Fibroblast of upper back skin (primary cell): ENCODE data around the gene NYAP1.
"Not testable (repeated sequence)": the region's sequence is repeated elsewhere in the genome, so short reads cannot be mapped to it uniquely, and the experiment has no call there.

Source experiments
- DNase-seq: peaks from one replicate; pipeline ENCODE4 v3.0.0-alpha.2; 2013

NYAP1 gene

DNA sequence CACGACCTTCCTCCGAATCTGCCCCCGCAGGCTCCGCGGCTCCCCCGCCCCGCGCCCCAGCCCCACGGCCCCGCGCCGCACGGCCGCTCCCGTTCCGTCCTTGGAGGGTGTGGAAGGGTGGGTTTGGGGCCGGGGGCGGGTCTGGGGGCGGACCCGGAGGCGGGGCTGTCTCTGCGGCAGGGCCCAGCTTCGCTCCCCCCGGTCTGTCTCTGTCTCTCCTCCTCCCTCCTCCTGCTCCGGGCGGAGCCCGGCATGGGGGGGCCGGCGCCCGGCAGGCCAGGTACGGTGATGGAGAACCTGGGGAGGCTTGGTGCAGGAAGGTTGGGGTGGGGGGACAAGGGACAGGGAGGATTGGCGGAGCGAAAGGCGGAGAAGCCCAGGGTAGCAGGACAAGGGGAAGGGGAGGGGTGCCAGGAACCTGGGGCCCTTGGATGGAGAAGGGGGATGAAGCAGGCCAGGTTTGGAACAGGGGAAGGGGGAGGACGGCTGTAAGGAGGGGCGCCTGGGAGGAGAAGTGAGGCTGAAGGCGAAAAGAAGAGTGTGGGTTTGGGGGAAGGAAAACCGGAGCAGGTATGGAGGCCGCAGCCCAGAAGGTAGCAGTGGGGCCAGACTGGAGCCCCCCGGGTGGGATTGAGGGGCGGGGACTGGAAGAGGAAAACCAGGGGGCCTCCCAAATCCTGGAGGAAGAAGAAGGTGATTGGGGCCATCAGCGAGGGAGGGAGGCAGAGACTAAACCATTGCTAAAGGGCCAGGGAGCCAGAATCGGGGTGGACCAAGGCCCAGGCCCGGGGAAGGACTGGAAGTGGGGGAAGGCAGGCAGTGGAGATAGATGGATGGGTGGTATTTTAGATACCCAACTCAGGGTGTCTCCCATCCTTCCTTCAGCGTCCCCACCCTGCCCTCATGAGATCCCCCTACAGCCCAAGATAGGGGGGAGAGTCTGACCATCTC is at the start of gene NYAP1:
Gene NYAP1, plus strand, starts transcription at position 206 of the 951 bp plus-strand sequence. CDS start 1,385 bp downstream, outside the sequence.
- DNase-seq: peak; percentile 59

DNA sequence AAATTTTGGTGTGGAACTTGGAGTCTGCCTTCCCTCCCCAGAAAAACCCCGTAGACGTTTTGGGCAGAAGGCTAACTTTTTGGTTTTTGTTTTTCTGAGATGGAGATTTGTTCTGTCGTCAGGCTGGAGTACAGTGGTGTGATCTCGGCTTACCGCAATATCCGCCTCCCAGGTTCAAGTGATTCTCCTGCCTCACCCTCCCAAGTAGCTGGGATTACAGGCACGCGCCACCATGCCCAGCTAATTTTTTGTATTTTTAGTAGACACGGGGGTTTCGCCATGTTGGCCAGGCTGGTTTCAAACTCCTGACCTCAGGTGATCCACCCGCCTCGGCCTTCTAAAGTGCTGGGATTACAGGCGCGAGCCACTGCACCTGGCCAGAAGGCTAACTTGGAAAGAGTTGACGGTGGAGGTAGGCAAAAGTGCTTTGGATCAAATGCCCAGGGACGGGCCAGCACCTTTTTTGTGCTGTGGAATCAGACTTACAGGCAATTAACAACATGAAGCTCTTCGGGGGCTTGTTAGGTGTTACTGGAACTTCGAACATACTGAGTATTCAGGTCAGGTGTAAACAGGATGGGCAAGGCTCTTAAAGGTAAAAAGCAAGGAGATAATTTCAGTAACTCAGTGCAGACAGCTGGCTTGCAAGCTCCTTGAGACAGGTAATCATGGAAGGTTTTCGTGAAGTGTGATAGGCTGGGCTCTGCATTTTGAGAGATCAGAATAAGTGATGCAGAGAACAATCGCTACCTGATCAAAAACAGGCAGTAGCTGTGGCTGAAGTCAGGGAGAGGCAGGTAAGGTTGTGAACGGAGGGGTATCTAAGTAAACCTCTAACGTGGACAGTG is 49.2 kb upstream of the NYAP1 start:
- DNase-seq: no peak

DNA sequence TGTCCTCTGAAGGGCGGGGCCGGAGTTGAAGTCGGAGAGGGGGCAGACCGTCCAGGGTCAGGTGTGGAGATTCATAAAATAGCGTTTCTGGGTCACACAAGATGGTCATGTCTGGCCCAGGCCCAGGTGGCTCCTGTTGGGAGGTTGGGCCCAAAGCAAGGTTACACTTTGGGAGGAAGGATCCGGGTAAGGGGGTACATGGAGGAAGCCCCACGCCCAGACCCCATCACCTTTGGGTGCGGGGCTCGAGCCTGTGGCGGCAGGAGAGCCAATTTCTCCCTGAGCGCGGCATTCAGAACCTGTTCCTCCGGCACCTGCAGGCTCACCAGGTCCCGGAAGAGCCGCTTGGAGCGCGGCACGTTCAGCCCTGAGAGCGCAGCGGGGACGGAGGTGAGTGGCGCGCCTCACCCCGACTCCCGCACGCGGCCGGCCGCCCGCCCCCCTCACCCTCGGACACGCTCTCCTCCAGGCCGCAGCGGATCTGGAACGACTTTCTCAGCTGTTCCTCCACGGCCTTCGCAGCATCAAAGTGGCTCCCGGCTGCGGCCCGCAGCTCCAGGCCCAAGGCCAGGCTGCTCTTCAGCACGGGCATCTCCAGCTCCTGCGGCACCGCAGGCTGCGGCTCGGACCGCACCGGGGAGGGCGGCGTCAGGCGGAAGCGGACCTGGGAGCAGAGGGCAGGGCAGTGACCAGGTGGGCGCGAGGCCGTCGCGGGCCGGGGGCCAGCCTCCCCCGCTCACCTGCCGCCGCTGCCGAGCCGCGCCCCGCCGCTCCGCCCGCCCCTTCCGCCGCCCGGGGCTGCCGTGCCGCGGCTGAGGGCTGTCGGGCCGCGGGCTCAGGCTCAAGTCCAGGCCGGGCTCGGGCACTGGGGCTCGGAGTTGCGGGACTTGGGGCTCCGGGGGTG is 48.1 kb upstream of the NYAP1 start:
- DNase-seq: no peak

DNA sequence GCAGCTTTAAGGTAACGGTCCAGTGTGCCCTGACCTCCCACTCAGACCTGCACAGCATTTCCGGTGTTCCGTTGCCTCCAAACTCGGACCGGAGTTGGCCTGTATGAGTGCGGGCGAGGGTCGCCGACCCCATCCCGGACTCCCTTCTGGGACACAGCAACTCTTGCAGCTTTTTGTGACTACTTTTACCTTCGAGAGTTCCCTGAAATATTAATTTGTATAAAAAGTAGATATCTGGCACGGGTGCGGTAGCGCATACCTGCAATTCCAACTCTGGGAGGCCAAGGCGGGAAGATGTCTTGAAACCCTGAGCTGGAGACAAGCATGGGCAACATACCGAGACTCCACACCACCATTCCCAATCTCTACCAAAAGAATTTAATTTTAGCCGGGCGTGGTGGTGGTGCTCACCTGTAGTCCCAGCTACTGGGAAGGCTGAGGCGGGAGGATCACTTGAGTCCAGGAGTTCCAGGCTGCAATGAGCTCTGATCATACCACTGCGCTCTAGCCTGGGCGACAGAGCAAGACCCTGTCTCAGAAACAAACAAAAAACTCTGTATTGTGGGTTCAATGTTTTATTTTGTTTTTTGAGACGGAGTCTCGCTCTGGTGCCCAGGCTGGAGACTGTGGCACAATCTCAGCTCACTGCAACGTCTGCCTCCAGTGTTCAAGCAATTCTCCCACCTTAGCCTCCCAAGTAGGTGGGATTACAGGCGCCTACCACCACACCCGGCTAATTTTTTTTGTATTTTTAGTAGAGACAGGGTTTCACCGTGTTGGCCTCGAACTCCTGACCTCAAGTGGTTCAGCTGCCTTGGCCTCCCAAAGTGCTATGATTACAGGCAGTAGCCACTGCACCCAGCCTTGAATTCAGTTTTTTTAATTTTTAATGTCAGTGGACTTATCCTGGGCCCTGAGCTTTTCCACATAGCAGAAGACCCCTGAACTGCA is 46.3 kb upstream of the NYAP1 start:
- DNase-seq: no peak

GRCh38 chr7:100438172-100438571 is 45.6 kb upstream of the NYAP1 start:
- no peak for DNase-seq

- DNase-seq: not testable (repeated sequence)
Observed at GRCh38 chr7:100438731-100439130, 45.0 kb upstream of the NYAP1 start.

DNA sequence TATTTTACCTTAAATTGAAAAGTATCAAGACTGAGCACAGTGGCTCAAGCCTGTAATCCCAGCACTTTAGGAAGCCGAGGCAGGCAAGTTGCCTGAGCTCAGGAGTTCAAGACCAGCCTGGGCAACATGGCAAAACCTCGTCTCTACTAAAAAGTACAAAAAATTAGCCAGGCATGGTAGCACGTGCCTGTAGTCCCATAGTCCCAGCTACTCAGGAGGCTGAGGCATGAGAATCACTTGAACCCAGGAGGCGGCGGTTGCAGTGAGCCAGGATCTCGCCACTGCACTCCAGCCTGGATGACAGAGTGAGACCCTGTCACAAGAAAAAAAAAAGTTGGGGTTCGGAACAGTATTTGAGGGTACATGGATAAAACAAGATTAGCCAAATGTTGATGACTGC is 44.5 kb upstream of the NYAP1 start:
- not testable (repeated sequence) for DNase-seq

DNA sequence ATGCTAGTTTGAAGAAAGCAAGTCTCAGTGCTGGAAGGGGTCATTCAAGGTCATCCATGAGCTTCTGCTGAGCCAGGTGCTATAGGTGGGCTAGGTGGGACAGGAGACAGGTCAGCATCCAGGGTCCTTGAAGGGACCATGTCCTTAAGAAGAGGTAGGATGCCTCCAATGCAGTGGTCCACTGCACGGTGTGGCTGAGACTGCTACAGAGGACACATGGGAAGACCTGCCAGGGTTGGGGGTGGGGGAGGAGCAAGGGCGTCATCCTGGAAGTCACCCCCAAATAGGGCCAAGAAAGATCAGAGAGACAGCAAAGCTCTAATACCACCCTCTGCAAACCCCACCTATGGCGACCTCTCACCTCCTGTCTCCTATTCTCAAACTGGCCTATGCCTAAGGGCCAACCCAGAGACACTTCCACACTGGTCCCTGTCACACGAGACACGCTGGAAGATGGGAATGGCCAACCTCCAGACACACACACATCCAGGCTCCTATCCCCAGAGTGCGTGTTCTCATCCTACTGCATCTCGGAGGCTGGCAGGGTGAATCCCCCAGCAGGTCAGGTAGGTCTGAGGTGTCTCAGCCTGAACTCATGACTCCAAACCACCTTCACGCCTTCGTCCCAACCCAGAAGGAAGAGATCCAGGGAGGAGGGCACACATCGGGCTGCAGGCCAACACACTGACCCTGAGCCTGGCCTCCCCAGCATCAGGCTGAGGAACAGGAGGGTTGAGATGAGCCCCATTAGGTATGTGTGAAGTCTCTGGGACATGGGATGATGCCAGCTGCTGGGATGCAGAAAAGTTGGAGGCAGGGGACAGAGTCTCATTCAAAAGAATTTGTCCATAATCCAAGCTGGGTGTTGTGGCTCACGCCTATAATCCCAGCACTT is 41.8 kb upstream of the NYAP1 start:
- DNase-seq: no peak

GRCh38 chr7:100443096-100443840 is 40.5 kb upstream of the NYAP1 start:
- no peak for DNase-seq

- DNase-seq: peak; percentile 36
Observed at GRCh38 chr7:100444311-100445278, 39.1 kb upstream of the NYAP1 start.

DNA sequence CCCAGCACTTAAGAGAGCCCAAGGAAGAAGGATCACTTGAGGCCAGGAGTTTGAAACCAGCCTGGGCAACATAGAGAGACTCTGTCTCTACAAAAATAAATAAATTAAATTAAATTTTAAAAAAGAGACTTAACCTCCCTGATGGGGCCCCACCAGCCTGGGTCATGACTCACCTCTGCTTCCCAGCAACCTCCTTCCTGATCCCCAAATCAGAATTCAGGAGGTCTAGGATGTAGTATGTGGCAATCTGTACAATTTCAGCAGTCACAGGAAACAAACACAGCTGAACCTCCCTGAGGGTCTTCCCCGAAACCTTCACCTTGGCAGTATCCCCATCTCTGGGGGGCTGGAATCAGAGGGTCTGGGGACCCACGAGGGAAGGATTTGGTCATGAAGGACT is 37.7 kb upstream of the NYAP1 start:
- DNase-seq: peak; percentile 46

DNA sequence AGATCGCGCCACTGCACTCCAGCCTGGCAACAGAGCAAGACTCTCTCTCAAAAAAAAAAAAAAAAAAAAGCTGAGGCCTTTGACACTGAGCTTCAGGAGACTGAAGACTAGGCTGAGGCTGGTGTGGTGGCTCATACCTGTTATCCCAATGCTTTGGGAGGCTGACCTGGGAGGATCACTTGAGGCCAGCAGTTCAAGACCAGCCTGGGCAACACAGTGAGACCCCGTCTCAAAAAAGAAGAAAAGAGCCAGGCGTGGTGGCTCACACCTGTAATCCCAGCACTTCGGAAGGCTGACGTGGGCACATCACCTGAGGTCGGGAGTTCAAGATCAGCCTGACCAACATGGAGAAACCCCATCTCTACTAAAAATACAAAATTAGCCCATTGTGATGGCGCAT is 36.4 kb upstream of the NYAP1 start:
- not testable (repeated sequence) for DNase-seq

GRCh38 chr7:100449190-100449795 is 34.4 kb upstream of the NYAP1 start:
- no peak for DNase-seq

GRCh38 chr7:100452513-100452912 is 31.2 kb upstream of the NYAP1 start:
- no peak for DNase-seq

DNA sequence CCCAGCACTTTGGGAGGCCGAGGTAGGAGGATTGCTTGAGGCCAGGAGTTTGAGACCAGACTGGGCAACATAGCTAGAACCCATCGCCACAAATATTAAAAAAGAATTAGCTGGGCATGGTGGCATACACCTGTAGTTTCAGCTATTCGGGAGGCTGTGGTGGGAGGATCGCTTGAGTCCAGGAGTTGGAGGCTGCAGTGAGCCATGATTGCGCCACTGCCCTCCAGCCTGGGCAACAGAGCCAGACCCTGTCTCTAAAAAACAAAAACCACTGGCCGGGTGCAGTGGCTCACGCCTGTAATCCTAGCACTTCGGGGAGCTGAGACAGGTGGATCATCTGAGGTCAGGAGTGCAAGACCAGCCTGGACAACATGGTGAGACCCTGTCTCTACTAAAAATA is 29.9 kb upstream of the NYAP1 start:
- not testable (repeated sequence) for DNase-seq

GRCh38 chr7:100455206-100455605 is 28.5 kb upstream of the NYAP1 start:
- no peak for DNase-seq

- DNase-seq: no peak
Observed at GRCh38 chr7:100456562-100456961, 27.2 kb upstream of the NYAP1 start.

DNA sequence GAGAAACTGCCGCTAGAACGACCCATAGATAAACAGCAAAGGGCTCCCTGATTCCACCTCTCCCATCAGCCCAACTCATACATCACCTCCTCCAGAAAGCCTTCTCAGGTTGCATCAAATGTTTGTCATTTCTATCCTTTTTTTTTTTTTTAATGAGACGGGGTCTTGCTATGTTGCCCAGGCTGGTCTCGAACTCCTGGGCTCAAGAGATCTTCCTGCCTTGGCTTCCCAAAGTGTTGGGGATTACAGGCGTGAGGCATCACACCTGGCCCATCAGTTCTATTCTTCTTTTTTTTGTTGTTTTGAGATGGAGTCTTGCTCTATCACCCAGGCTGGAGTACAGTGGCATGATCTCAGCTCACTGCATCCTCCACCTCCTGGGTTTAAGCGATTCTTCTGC is 26.7 kb upstream of the NYAP1 start:
- DNase-seq: no peak
